Ishikawa (cell line): ENCODE results near the gene NUTM2B.
A peak's percentile ranks its signal among the peaks of the same experiment; 100 is the strongest.
"Not testable (repeated sequence)": the region's sequence is repeated elsewhere in the genome, so short reads cannot be mapped to it uniquely, and the experiment has no call there.

ENCODE experiments used
- CEBPB ChIP-seq: IDR thresholded peaks from 2 replicates; pipeline ENCODE4 v1.6.1; 2012
- CREB1 ChIP-seq: IDR thresholded peaks from 2 replicates; pipeline ENCODE4 v1.6.1; 2012; ENCODE audit warnings: low read depth
- EP300 ChIP-seq: IDR thresholded peaks from 2 replicates; pipeline ENCODE4 v1.6.1; 2012; ENCODE audit warnings: borderline replicate concordance
- NFIC ChIP-seq: IDR thresholded peaks from 2 replicates; pipeline ENCODE4 v1.6.1; 2012
- RAD21 ChIP-seq: IDR thresholded peaks from 2 replicates; pipeline ENCODE4 v1.6.1; 2012; ENCODE audit warnings: low read depth
- REST ChIP-seq: IDR thresholded peaks from 2 replicates; pipeline ENCODE4 v1.6.1; 2012; ENCODE audit warnings: low read depth, mild to moderate bottlenecking
- TAF1 ChIP-seq: IDR thresholded peaks from 2 replicates; pipeline ENCODE4 v1.6.1; 2012; ENCODE audit warnings: low read depth, mild to moderate bottlenecking
- TEAD4 ChIP-seq: IDR thresholded peaks from 2 replicates; pipeline ENCODE4 v1.6.1; 2012
- YY1 ChIP-seq: IDR thresholded peaks from 2 replicates; pipeline ENCODE4 v1.6.1; 2012; ENCODE audit warnings: low read depth
- ZBTB7A ChIP-seq: IDR thresholded peaks from 2 replicates; pipeline ENCODE4 v1.6.1; 2012; ENCODE audit warnings: low read depth
- TF ChIP-seq, protein P1 (sequence below): IDR thresholded peaks from 2 replicates; pipeline ENCODE4 v1.6.1; 2012
- TF ChIP-seq, protein P2 (sequence below): IDR thresholded peaks from 2 replicates; pipeline ENCODE4 v1.6.1; 2012

DNA sequence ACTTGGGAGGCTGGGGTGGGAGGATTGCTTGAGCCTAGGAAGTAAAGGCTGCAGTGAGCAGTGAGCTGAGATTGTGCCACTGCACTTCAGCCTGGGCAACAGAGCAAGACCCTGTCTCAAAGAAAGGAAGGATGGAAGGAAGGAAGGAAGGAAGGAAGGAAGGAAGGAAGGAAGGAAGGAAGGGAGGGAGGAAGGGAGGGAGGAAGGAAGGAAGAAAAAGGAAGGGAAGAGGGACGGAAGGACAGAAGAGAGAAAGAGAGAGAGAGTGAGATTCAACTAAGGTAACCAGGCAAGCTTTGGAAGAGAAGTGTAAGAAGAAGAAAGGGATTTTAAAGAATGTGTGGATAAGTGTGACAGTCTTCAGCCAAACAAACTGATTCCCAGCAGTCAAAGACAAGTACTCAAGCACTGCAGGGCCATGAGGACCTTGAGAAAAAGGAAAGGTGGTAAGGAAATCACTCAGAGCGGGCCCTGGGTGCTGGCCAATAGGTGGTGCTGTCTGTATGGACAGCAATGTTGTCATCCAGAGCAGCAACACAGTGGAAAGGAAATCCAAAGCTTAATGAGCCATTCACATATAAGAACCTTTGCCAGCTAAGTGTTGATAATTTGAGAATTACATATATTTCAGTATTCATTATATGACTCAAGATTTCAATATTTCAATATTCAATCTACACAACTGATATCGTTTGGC lies 55.4 kb downstream of the NUTM2B start:
- TF ChIP-seq YY1, TAF1, REST, ZBTB7A, EP300, CEBPB, NFIC, TEAD4, CREB1: not testable (repeated sequence)
- TF ChIP-seq, protein P1, sequence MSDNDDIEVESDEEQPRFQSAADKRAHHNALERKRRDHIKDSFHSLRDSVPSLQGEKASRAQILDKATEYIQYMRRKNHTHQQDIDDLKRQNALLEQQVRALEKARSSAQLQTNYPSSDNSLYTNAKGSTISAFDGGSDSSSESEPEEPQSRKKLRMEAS, result not testable (repeated sequence)
- TF ChIP-seq RAD21, result peak; percentile 41; the same call in 1 of the 2 replicates
- TF ChIP-seq, protein P2, sequence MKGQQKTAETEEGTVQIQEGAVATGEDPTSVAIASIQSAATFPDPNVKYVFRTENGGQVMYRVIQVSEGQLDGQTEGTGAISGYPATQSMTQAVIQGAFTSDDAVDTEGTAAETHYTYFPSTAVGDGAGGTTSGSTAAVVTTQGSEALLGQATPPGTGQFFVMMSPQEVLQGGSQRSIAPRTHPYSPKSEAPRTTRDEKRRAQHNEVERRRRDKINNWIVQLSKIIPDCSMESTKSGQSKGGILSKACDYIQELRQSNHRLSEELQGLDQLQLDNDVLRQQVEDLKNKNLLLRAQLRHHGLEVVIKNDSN, result not testable (repeated sequence)
